ENCODE data around the gene PCNX2. TPM values are rescaled to one million over a fixed set of nuclear protein-coding genes. Genes with fewer than 3 reads are reported as not detected.
A peak's percentile ranks its signal among the peaks of the same experiment; 100 is the strongest.

PCNX2 gene
- total and polyA plus RNA-seq, 2 donors: 7.7 to 10.0 TPM

GRCh38 chr1:233038581-233038980, 256.9 kb downstream of the PCNX2 start:
- Histone ChIP-seq H3K4me3 (ENCODE audit: low read length in 2 of 2) (no peak overlapping the region), H3K9me3 (ENCODE audit: control insufficient read depth in 2 of 2, insufficient read depth in 1 of 2, low read length in 1 of 2) (no peaks in the 10 kb centered on the region), H3K27me3 (ENCODE audit: control insufficient read depth in 2 of 2, insufficient read depth in 1 of 2, low read length in 1 of 2) (no peaks in the 10 kb centered on the region), H3K27ac (ENCODE audit: low read depth in 1 of 2, low read length in 1 of 2) (no peak overlapping the region), H3K4me1 (ENCODE audit: control insufficient read depth in 2 of 2, insufficient read depth in 2 of 2, low read length in 2 of 2) (no peaks in the 10 kb centered on the region), H3K36me3 (ENCODE audit: control insufficient read depth in 2 of 2, insufficient read depth in 2 of 2, low read length in 1 of 2) (no peaks in the 10 kb centered on the region)
- DNase-seq (ENCODE audit: low read depth in 6 of 9, low spot score in 9 of 9): no peak

- no peak for DNase-seq (ENCODE audit: low read depth in 6 of 9, low spot score in 9 of 9)
- no peaks in the 10 kb centered on the region for H3K27me3 ChIP-seq (ENCODE audit: control insufficient read depth in 2 of 2, insufficient read depth in 1 of 2, low read length in 1 of 2)
- no peaks in the 10 kb centered on the region for H3K9me3 ChIP-seq (ENCODE audit: control insufficient read depth in 2 of 2, insufficient read depth in 1 of 2, low read length in 1 of 2)
- H3K36me3 ChIP-seq (ENCODE audit: control insufficient read depth in 2 of 2, insufficient read depth in 2 of 2, low read length in 1 of 2): no peaks in the 10 kb centered on the region
- no peak overlapping the region for H3K27ac ChIP-seq (ENCODE audit: low read depth in 1 of 2, low read length in 1 of 2)
- H3K4me3 ChIP-seq (ENCODE audit: low read length in 2 of 2): no peak overlapping the region
- no peaks in the 10 kb centered on the region for H3K4me1 ChIP-seq (ENCODE audit: control insufficient read depth in 2 of 2, insufficient read depth in 2 of 2, low read length in 2 of 2)
Measured at GRCh38 chr1:233037843-233038242, 257.7 kb downstream of the PCNX2 start.

- H3K27me3 ChIP-seq (ENCODE audit: control insufficient read depth in 2 of 2, insufficient read depth in 1 of 2, low read length in 1 of 2): no peaks in the 10 kb centered on the region
- H3K9me3 ChIP-seq (ENCODE audit: control insufficient read depth in 2 of 2, insufficient read depth in 1 of 2, low read length in 1 of 2): no peaks in the 10 kb centered on the region
- 96% methylated on average over 5 of the region's 5 CpGs for WGBS
- H3K27ac ChIP-seq (ENCODE audit: low read depth in 1 of 2, low read length in 1 of 2): no peak overlapping the region
- no peaks in the 10 kb centered on the region for H3K36me3 ChIP-seq (ENCODE audit: control insufficient read depth in 2 of 2, insufficient read depth in 2 of 2, low read length in 1 of 2)
- H3K4me1 ChIP-seq (ENCODE audit: control insufficient read depth in 2 of 2, insufficient read depth in 2 of 2, low read length in 2 of 2): no peaks in the 10 kb centered on the region
- no peak overlapping the region for H3K4me3 ChIP-seq (ENCODE audit: low read length in 2 of 2)
- DNase-seq (ENCODE audit: low read depth in 6 of 9, low spot score in 9 of 9): no peak
Measured at GRCh38 chr1:233034836-233035235, 260.7 kb downstream of the PCNX2 start.

- no peak for DNase-seq (ENCODE audit: low read depth in 6 of 9, low spot score in 9 of 9)
- Histone ChIP-seq H3K4me1 (ENCODE audit: control insufficient read depth in 2 of 2, insufficient read depth in 2 of 2, low read length in 2 of 2) (no peaks in the 10 kb centered on the region), H3K9me3 (ENCODE audit: control insufficient read depth in 2 of 2, insufficient read depth in 1 of 2, low read length in 1 of 2) (no peaks in the 10 kb centered on the region), H3K27ac (ENCODE audit: low read depth in 1 of 2, low read length in 1 of 2) (no peak overlapping the region), H3K4me3 (ENCODE audit: low read length in 2 of 2) (no peak overlapping the region), H3K27me3 (ENCODE audit: control insufficient read depth in 2 of 2, insufficient read depth in 1 of 2, low read length in 1 of 2) (no peaks in the 10 kb centered on the region), H3K36me3 (ENCODE audit: control insufficient read depth in 2 of 2, insufficient read depth in 2 of 2, low read length in 1 of 2) (no peaks in the 10 kb centered on the region)
- 94% methylated on average over 3 of the region's 3 CpGs for WGBS
Measured at GRCh38 chr1:233033361-233033760, 262.2 kb downstream of the PCNX2 start.

- Histone ChIP-seq H3K9me3 (ENCODE audit: control insufficient read depth in 2 of 2, insufficient read depth in 1 of 2, low read length in 1 of 2) (no peaks in the 10 kb centered on the region), H3K36me3 (ENCODE audit: control insufficient read depth in 2 of 2, insufficient read depth in 2 of 2, low read length in 1 of 2) (no peaks in the 10 kb centered on the region), H3K4me3 (ENCODE audit: low read length in 2 of 2) (no peak overlapping the region), H3K27me3 (ENCODE audit: control insufficient read depth in 2 of 2, insufficient read depth in 1 of 2, low read length in 1 of 2) (no peaks in the 10 kb centered on the region), H3K27ac (ENCODE audit: low read depth in 1 of 2, low read length in 1 of 2) (no peak overlapping the region), H3K4me1 (ENCODE audit: control insufficient read depth in 2 of 2, insufficient read depth in 2 of 2, low read length in 2 of 2) (no peaks in the 10 kb centered on the region)
- 93% methylated on average over 4 of the region's 4 CpGs for WGBS
- no peak for DNase-seq (ENCODE audit: low read depth in 6 of 9, low spot score in 9 of 9)
Measured at GRCh38 chr1:233032916-233033315, 262.6 kb downstream of the PCNX2 start.

GRCh38 chr1:233031521-233031920, 264.0 kb downstream of the PCNX2 start:
- Histone ChIP-seq H3K9me3 (ENCODE audit: control insufficient read depth in 2 of 2, insufficient read depth in 1 of 2, low read length in 1 of 2) (no peaks in the 10 kb centered on the region), H3K36me3 (ENCODE audit: control insufficient read depth in 2 of 2, insufficient read depth in 2 of 2, low read length in 1 of 2) (no peaks in the 10 kb centered on the region), H3K4me3 (ENCODE audit: low read length in 2 of 2) (no peak overlapping the region), H3K27me3 (ENCODE audit: control insufficient read depth in 2 of 2, insufficient read depth in 1 of 2, low read length in 1 of 2) (no peaks in the 10 kb centered on the region), H3K4me1 (ENCODE audit: control insufficient read depth in 2 of 2, insufficient read depth in 2 of 2, low read length in 2 of 2) (no peaks in the 10 kb centered on the region), H3K27ac (ENCODE audit: low read depth in 1 of 2, low read length in 1 of 2) (no peak overlapping the region)
- no peak for DNase-seq (ENCODE audit: low read depth in 6 of 9, low spot score in 9 of 9)
- 75% methylated on average over 3 of the region's 3 CpGs for WGBS

- Histone ChIP-seq H3K27ac (ENCODE audit: low read depth in 1 of 2, low read length in 1 of 2) (no peak overlapping the region), H3K4me3 (ENCODE audit: low read length in 2 of 2) (no peak overlapping the region), H3K27me3 (ENCODE audit: control insufficient read depth in 2 of 2, insufficient read depth in 1 of 2, low read length in 1 of 2) (no peaks in the 10 kb centered on the region), H3K9me3 (ENCODE audit: control insufficient read depth in 2 of 2, insufficient read depth in 1 of 2, low read length in 1 of 2) (no peaks in the 10 kb centered on the region), H3K36me3 (ENCODE audit: control insufficient read depth in 2 of 2, insufficient read depth in 2 of 2, low read length in 1 of 2) (no peaks in the 10 kb centered on the region), H3K4me1 (ENCODE audit: control insufficient read depth in 2 of 2, insufficient read depth in 2 of 2, low read length in 2 of 2) (peaks cover 0 to 8% of the 10 kb centered on the region in 2 donors)
- DNase-seq (ENCODE audit: low read depth in 6 of 9, low spot score in 9 of 9): no peak
- WGBS: 97% methylated on average over 5 of the region's 5 CpGs
Measured at GRCh38 chr1:233027046-233027445, 268.5 kb downstream of the PCNX2 start.

GRCh38 chr1:233025567-233025966, 270.0 kb downstream of the PCNX2 start:
- H3K4me3 ChIP-seq (ENCODE audit: low read length in 2 of 2): no peak overlapping the region
- H3K36me3 ChIP-seq (ENCODE audit: control insufficient read depth in 2 of 2, insufficient read depth in 2 of 2, low read length in 1 of 2): no peaks in the 10 kb centered on the region
- DNase-seq (ENCODE audit: low read depth in 6 of 9, low spot score in 9 of 9): no peak
- no peak overlapping the region for H3K27ac ChIP-seq (ENCODE audit: low read depth in 1 of 2, low read length in 1 of 2)
- H3K27me3 ChIP-seq (ENCODE audit: control insufficient read depth in 2 of 2, insufficient read depth in 1 of 2, low read length in 1 of 2): no peaks in the 10 kb centered on the region
- H3K4me1 ChIP-seq (ENCODE audit: control insufficient read depth in 2 of 2, insufficient read depth in 2 of 2, low read length in 2 of 2): peaks cover 0 to 8% of the 10 kb centered on the region in 2 donors
- no peaks in the 10 kb centered on the region for H3K9me3 ChIP-seq (ENCODE audit: control insufficient read depth in 2 of 2, insufficient read depth in 1 of 2, low read length in 1 of 2)
- 96% methylated on average over 2 of the region's 2 CpGs for WGBS

GRCh38 chr1:233025157-233025556, 270.4 kb downstream of the PCNX2 start:
- H3K4me3 ChIP-seq (ENCODE audit: low read length in 2 of 2): no peak overlapping the region
- H3K36me3 ChIP-seq (ENCODE audit: control insufficient read depth in 2 of 2, insufficient read depth in 2 of 2, low read length in 1 of 2): no peaks in the 10 kb centered on the region
- H3K27me3 ChIP-seq (ENCODE audit: control insufficient read depth in 2 of 2, insufficient read depth in 1 of 2, low read length in 1 of 2): no peaks in the 10 kb centered on the region
- H3K9me3 ChIP-seq (ENCODE audit: control insufficient read depth in 2 of 2, insufficient read depth in 1 of 2, low read length in 1 of 2): no peaks in the 10 kb centered on the region
- H3K4me1 ChIP-seq (ENCODE audit: control insufficient read depth in 2 of 2, insufficient read depth in 2 of 2, low read length in 2 of 2): peaks cover 0 to 8% of the 10 kb centered on the region in 2 donors
- H3K27ac ChIP-seq (ENCODE audit: low read depth in 1 of 2, low read length in 1 of 2): no peak overlapping the region
- peak in 8 of 9 donors; percentile 25 to 78 (median 38) for DNase-seq (ENCODE audit: low read depth in 6 of 9, low spot score in 9 of 9)
- WGBS: 80% methylated on average over 12 of the region's 12 CpGs

- H3K4me3 ChIP-seq (ENCODE audit: low read length in 2 of 2): no peak overlapping the region
- DNase-seq (ENCODE audit: low read depth in 6 of 9, low spot score in 9 of 9): no peak
- no peaks in the 10 kb centered on the region for H3K36me3 ChIP-seq (ENCODE audit: control insufficient read depth in 2 of 2, insufficient read depth in 2 of 2, low read length in 1 of 2)
- H3K4me1 ChIP-seq (ENCODE audit: control insufficient read depth in 2 of 2, insufficient read depth in 2 of 2, low read length in 2 of 2): peaks cover 0 to 12% of the 10 kb centered on the region in 2 donors
- no peaks in the 10 kb centered on the region for H3K27me3 ChIP-seq (ENCODE audit: control insufficient read depth in 2 of 2, insufficient read depth in 1 of 2, low read length in 1 of 2)
- no peak overlapping the region for H3K27ac ChIP-seq (ENCODE audit: low read depth in 1 of 2, low read length in 1 of 2)
- no peaks in the 10 kb centered on the region for H3K9me3 ChIP-seq (ENCODE audit: control insufficient read depth in 2 of 2, insufficient read depth in 1 of 2, low read length in 1 of 2)
- 73% methylated on average over 9 of the region's 9 CpGs for WGBS
Measured at GRCh38 chr1:233024199-233024598, 271.3 kb downstream of the PCNX2 start.

Data from thymus (tissue), 11 donors.